Epithelial cell of proximal tubule (primary cell): ENCODE data around the gene NAPG. TPM values are rescaled to one million over a fixed set of nuclear protein-coding genes. Genes with fewer than 3 reads are reported as not detected.

Experiments
- DNase-seq: peaks from one replicate; pipeline ENCODE4 v3.0.0-alpha.2; 2011; ENCODE audit warnings: low read depth
- H3K4me3 ChIP-seq: 2 replicates; pipeline ENCODE4 v1.5.1; 2011; ENCODE audit warnings: low read depth, mild to moderate bottlenecking, low read length
- total RNA-seq: library from RNA; depleted of rRNA; stranded (reverse); fragments of >200 nt; gene quantifications from 2 replicates; pipeline ENCODE4 v1.2.3, GENCODE V29; 2015
- TF ChIP-seq, protein P1 (sequence below): conservative IDR thresholded peaks from 2 replicates; pipeline ENCODE4 v1.5.1; 2012; ENCODE audit warnings: low read depth, mild to moderate bottlenecking, low read length

NAPG gene
- total RNA-seq, 1 donor from 2014 or later, result 29.5 TPM

DNA sequence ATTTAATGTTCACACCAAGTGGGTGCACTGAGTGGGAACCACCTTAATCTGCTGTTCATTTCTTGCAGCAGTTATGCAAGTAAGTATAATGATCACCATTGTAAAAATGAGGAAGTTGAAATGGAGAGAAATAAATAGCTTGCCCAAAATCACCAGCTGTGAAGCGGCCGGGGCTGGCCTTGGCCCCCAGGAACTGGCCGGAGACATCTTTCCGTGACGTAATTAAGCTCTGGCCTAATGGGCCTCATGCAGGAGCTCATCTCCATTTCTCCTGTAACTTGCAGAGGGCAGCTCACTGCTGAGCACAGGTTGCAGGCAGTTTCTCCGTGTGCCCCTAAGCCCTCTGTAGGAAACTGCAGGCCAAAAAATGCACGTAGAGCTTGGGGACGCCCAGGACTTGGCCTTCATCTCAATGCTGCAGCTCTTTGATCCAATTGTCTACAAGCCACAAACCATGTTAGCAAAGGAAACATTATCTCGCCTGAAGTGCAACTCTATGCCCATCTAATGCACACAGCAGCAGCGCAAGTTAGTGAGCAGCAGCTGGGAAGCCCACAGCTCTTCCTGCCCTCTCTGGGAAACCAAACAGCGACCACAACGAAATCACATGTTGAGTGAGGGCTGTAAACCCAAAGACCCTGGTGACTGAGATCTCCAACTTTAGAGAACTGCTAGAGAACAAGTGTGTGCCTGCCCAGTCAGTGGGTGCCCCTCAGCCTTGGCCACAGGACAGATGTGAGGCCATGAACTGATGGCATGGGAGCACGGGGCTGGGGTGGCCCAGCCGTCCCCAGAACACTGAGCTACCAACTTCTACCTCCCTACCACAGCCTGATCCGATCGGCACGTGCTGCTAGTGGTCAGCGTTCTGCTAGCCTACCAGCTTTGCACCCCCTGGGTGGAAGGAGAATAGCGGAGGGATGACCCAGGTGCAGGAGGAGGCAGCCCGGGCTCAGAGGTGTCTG lies 42.6 kb upstream of the NAPG start:
- no peak for DNase-seq
- H3K4me3 ChIP-seq, result no peak overlapping the region
- TF ChIP-seq, protein P1, sequence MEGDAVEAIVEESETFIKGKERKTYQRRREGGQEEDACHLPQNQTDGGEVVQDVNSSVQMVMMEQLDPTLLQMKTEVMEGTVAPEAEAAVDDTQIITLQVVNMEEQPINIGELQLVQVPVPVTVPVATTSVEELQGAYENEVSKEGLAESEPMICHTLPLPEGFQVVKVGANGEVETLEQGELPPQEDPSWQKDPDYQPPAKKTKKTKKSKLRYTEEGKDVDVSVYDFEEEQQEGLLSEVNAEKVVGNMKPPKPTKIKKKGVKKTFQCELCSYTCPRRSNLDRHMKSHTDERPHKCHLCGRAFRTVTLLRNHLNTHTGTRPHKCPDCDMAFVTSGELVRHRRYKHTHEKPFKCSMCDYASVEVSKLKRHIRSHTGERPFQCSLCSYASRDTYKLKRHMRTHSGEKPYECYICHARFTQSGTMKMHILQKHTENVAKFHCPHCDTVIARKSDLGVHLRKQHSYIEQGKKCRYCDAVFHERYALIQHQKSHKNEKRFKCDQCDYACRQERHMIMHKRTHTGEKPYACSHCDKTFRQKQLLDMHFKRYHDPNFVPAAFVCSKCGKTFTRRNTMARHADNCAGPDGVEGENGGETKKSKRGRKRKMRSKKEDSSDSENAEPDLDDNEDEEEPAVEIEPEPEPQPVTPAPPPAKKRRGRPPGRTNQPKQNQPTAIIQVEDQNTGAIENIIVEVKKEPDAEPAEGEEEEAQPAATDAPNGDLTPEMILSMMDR, result no peak

DNA sequence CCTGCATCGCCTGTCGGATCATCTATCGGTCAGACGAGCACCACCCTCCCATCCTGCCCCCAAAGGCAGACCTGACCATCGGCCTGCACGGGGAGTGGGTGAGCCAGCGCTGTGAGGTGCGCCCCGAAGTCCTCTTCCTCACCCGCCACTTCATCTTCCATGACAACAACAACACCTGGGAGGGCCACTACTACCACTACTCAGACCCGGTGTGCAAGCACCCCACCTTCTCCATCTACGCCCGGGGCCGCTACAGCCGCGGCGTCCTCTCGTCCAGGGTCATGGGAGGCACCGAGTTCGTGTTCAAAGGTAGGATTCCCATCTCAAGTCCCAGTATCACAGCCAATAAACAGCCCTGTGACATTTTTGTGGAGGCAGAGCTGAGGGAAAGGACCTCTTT lies 40.4 kb upstream of the NAPG start:
- no peak overlapping the region for H3K4me3 ChIP-seq
- no peak for DNase-seq
- TF ChIP-seq, protein P1, result no peak

DNA sequence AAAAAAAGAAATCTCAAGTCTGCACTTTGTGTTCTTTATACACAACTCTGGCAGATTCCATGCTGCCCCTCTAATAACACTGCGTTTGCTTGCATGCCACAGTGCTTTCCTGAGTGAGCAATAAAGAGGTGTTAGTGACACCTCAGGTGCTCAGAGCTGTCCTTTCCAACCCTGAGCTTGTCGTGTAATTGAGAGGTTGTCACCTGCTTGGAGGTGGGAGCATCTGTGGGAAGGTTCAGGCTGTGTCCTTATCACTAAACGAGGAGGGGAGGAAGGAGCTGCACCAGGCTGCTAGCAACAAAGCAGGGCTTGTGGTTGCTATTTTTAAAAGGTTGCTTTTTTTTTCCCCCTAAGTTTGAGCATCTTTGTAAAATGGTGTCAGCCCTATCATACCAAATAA lies 39.5 kb upstream of the NAPG start:
- no peak for DNase-seq
- TF ChIP-seq, protein P1, result no peak
- no peak overlapping the region for H3K4me3 ChIP-seq

DNA sequence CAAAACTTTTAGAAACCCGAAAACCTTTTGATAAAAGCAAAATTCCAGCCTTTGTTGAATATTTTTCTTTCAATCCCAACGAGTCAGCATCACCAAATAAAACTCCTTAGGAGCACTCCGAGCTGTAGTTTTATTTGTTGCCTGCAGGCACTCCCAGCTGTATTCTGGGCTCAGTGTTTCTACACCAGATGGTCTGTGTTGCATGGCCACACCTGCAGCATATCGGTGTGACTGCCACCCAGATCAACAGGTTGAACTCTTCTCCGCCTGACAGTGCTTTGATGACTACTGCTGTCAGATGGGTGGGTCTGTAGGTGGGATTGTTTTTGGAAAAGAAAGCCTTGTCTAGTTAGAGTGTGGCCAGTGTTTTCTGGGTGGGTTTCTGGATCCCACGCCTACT lies 38.7 kb upstream of the NAPG start:
- TF ChIP-seq, protein P1, result no peak
- DNase-seq, result no peak
- no peak overlapping the region for H3K4me3 ChIP-seq

DNA sequence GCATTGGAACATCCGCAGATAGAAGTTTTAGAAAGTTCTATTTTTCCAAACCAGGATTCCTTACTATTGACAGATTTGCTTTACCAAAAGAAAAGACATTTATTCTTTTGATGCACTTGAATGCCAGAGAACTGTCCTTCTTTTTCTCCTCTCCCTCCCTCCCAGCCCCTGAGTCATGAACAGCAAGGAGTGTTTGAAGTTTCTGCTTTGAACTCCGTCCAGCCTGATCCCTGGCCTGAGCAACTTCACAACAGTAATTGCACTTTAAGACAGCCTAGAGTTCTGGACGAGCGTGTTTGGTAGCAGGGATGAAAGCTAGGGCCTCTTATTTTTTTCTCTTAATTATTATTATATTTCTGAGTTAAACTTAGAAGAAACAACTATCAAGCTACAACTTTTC lies 37.8 kb upstream of the NAPG start:
- TF ChIP-seq, protein P1, result no peak
- DNase-seq, result no peak
- no peak overlapping the region for H3K4me3 ChIP-seq

DNA sequence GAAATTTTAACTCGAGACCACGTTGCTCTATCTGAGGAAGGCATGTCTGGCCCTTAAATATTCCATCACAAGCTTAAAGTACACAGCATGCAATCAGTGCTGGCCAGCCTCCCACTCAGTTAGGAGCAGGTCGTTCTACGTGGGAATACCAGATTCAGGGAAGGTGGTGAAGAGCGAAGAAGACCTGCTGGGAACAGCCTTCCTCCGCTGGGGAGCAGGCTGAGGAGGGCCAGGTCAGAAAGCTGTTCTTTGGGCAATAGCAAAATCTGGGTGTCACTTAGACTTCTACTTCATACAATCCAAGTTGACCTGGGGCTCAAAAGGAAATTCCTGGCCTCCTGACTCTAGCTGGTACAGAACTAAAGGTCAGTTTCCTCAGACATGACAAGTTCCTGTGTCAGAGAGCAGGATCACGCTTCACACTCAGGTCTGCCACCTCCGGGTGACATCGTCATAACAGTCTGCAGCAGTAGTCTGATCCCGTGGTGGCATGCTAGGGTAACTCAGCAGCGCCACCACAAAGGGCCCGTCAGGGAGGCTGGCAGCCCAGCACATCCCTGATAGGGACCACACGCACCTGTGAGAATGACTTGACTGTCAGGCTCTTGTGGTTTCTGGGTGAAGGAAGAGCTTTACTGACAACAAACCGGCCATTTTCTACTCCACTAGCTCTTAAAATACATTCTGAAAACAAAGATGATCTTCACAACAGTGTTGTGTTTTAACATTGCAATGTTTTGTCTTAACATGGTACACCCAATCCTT lies 35.2 kb upstream of the NAPG start:
- H3K4me3 ChIP-seq, result no peak overlapping the region
- TF ChIP-seq, protein P1, result no peak
- DNase-seq, result no peak
